Raji (cell line): ENCODE data around the gene PWWP2B.

Experiments used
- POLR2A ChIP-seq: IDR thresholded peaks from 2 replicates; pipeline ENCODE4 v1.6.1; 2011; ENCODE audit warnings: low read depth, low read length, control low read depth; ENCODE audit not compliant: insufficient read depth

The PWWP2B gene

GRCh38 chr10:132394936-132395703 is 1.9 kb upstream of the PWWP2B start:
- TF ChIP-seq POLR2A, result no peak

GRCh38 chr10:132395704-132396493 is 1.1 kb upstream of the PWWP2B start:
- no peak for TF ChIP-seq POLR2A

DNA sequence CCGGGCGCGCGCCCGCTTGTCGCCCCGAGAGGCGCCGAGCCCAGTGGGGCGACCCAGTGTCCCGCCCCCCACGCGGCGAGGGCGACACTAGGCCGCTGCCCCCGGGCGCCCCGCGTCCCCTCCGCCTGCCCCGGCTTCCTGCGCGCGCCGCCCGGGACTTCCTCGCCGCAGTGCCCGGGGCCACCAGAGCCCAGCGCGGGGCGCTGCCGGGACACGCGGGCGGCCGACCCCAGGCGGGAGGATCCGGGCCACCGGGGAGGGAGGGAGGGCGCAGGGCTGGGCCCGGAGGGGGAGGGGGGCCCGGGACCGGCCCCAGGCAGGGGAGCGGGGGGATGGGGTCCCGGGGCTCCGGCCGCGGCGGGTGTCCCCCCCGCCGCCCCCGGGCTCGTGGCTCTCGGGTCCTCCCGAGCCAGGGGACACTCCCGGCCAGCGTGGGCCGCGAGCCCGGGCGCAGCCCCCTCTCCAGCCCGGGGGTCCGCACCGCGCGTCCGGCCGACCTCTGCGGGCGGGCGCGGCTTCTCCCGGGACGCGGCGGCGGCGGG is 435 bp upstream of the PWWP2B start:
- TF ChIP-seq POLR2A, result no peak

- TF ChIP-seq POLR2A, result no peak
Measured at GRCh38 chr10:132397671-132398565, 918 bp downstream of the PWWP2B start.

DNA sequence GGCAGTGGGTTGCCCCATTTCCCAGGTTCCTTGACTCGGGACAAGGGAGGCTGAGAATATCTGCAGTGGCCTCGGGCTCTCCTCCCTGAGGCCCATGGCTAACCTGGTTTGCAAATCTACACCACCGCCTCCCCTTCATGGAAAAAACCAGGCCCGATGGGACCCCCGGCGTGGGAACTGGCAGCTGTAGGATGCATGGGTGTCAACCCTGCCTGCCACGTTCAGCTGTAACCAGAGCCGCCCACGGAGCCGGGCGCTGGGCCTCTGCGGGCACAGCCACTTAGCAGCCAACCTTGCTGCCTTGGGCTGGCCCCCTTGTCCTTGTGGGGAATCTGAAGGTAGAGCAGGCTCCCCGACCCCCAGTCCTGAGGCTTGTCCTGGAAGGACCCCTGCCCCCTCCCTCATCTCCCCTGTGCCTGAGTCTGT is 1.6 kb downstream of the PWWP2B start:
- no peak for TF ChIP-seq POLR2A

GRCh38 chr10:132399117-132400035 is 2.4 kb downstream of the PWWP2B start:
- no peak for TF ChIP-seq POLR2A

- no peak for TF ChIP-seq POLR2A
Measured at GRCh38 chr10:132400041-132400546, 3.1 kb downstream of the PWWP2B start.

DNA sequence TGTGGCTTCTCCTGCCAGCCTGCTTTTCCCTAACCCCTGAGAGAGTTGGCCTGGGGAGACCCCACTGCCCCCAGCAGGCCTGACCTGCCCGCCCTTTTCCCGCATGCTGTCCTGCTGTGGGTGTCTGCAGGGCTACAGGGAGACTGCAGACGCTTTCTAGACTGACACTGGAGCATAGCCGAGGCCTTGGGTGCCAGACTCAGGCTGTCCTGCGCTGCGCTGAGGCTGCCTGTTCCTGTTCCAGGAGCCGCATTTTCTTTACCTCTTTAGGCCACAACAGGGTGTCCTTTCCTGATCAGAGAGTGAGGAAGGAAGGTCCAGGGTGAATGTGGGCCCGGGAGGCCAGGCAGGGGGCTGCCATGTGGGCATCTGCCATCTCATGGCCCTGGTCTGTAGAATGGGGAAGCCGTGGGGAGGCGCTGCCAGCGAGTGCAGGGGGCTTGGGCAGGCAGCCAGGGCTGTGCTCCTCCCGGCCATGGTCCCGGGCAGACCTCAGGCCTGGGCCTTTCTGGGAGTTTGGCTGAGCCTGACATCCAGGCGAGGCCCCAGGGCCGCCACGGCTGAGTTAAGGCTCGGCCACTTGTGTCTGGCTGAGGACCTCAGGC is 3.6 kb downstream of the PWWP2B start:
- TF ChIP-seq POLR2A, result no peak

- TF ChIP-seq POLR2A, result no peak
Measured at GRCh38 chr10:132401401-132402118, 4.6 kb downstream of the PWWP2B start.

- no peak for TF ChIP-seq POLR2A
Measured at GRCh38 chr10:132402781-132403241, 5.8 kb downstream of the PWWP2B start.

GRCh38 chr10:132403511-132404168 is 6.6 kb downstream of the PWWP2B start:
- no peak for TF ChIP-seq POLR2A
